HCT116 (cell line): ENCODE data around the gene VPS25. TPM values are rescaled to one million over a fixed set of nuclear protein-coding genes. Genes with fewer than 3 reads are reported as not detected.
A peak's percentile ranks its signal among the peaks of the same experiment; 100 is the strongest.

Experiments used
- ATAC-seq: fragments of 200-7000 bp; cut with Tn5 transposase; 2 replicates; pipeline ENCODE4 v1.9.1; 2020; ENCODE audit warnings: mild to moderate bottlenecking, moderate library complexity
- BruUV-seq: library from RNA; stranded (reverse); fragments of 400-500 nt; replicated peaks from 2 replicates; lab custom pipeline; 2021; lab: Mats Ljungman, UMichigan
- CTCF ChIA-PET: fragments of 300-600 bp; sonication (Branson Sonifier 250); formaldehyde crosslinking; loops from one replicate; lab custom pipeline; 2021; ENCODE audit warnings: antibody characterized with exemption; lab: Charles Lee
- POLR2A ChIA-PET: fragments of 300-600, 350-600 bp; sonication (Branson Sonifier 250); formaldehyde crosslinking; loops from one replicate; lab custom pipeline; 2021; ENCODE audit warnings: antibody characterized with exemption; lab: Charles Lee
- RAD21 ChIA-PET, 2 experiments: fragments of 300-600 bp; sonication (Branson Sonifier 250); formaldehyde crosslinking; loops; one replicate each; lab custom pipeline; 2023; ENCODE audit warnings: low total read pairs in 2 of 2; ENCODE audit not compliant: uncharacterized antibody in 2 of 2, unreplicated experiment in 2 of 2, low non-redundant PET in 1 of 2; lab: Charles Lee
- DNase-seq: peaks from one replicate; pipeline ENCODE4 v3.0.0-alpha.2; 2010; ENCODE audit warnings: low read depth, low spot score
- H2AFZ ChIP-seq: fragments of 200-600 bp; shearing (Covaris generic), sonication (generic); 2 replicates; pipeline ENCODE4 v1.6.1; 2017; ENCODE audit warnings: low read depth, mixed run types, mixed read lengths, antibody characterized with exemption, low read length; ENCODE audit not compliant: poor library complexity, severe bottlenecking
- H3K27ac ChIP-seq: 2 replicates; pipeline ENCODE4 v1.5.1; 2012; ENCODE audit warnings: low read depth, low read length
- H3K27me3 ChIP-seq: fragments of 200-600 bp; sonication (generic); 2 replicates; pipeline ENCODE4 v1.6.1; 2016; ENCODE audit warnings: mixed run types, low read length, mixed read lengths; ENCODE audit not compliant: insufficient read depth
- H3K36me3 ChIP-seq, 2 experiments: fragments of 200-500 bp in 1 of 2; fragments of 200-600 bp in 1 of 2; sonication (Bioruptor generic) in 1 of 2; sonication (generic) in 1 of 2; 2 replicates each; pipeline versions ENCODE4 v1.5.1 to v1.6.1; 2014 to 2016; ENCODE audit warnings: low read length in 2 of 2, inconsistent platforms in 1 of 2, mixed read lengths in 1 of 2, mixed run types in 1 of 2; ENCODE audit not compliant: insufficient read depth in 2 of 2, control insufficient read depth in 1 of 2
- H3K4me1 ChIP-seq, 2 experiments: fragments of 200-600 bp in 1 of 2; sonication (generic) in 1 of 2; 2 replicates each; pipeline versions ENCODE4 v1.5.1 to v1.6.1; 2012 to 2017; ENCODE audit warnings: low read length in 2 of 2, inconsistent platforms in 1 of 2, mild to moderate bottlenecking in 1 of 2, mixed read lengths in 1 of 2, mixed run types in 1 of 2, moderate library complexity in 1 of 2; ENCODE audit not compliant: insufficient read depth in 2 of 2, control insufficient read depth in 1 of 2
- H3K4me2 ChIP-seq: fragments of 200-600 bp; sonication (generic); 2 replicates; pipeline ENCODE4 v1.6.1; 2017; ENCODE audit warnings: mixed run types, low read length, mixed read lengths
- H3K4me3 ChIP-seq, 2 experiments: fragments of 200-600 bp in 1 of 2; sonication (generic) in 1 of 2; replicated peaks in 1 of 2; 2 replicates each; pipeline ENCODE4 v1.5.1; 2011 to 2016; ENCODE audit warnings: low read length in 2 of 2, control low read depth in 1 of 2, low read depth in 1 of 2, mild to moderate bottlenecking in 1 of 2, mixed read lengths in 1 of 2, mixed run types in 1 of 2
- H3K79me2 ChIP-seq: fragments of 200-600 bp; sonication (generic); 2 replicates; pipeline ENCODE4 v1.6.1; 2017; ENCODE audit warnings: mild to moderate bottlenecking, mixed run types, low read length, moderate library complexity, mixed read lengths; ENCODE audit not compliant: insufficient read depth
- H3K9ac ChIP-seq: fragments of 200-600 bp; sonication (generic); 2 replicates; pipeline ENCODE4 v1.6.1; 2016; ENCODE audit warnings: low read length, mixed read lengths
- H3K9me2 ChIP-seq: fragments of 200-600 bp; sonication (generic), shearing (Covaris generic); 2 replicates; pipeline ENCODE4 v1.6.1; 2017; ENCODE audit warnings: mixed run types, mild to moderate bottlenecking, moderate library complexity; ENCODE audit not compliant: insufficient read depth
- H3K9me3 ChIP-seq, 2 experiments: fragments of 200-500 bp in 1 of 2; fragments of 200-600 bp in 1 of 2; sonication (Bioruptor generic) in 1 of 2; sonication (generic) in 1 of 2; 2 replicates each; pipeline ENCODE4 v1.6.1; 2014 to 2017; ENCODE audit warnings: low read length in 2 of 2, mixed read lengths in 2 of 2, inconsistent platforms in 1 of 2, low read depth in 1 of 2, mild to moderate bottlenecking in 1 of 2, mixed run types in 1 of 2, moderate library complexity in 1 of 2; ENCODE audit not compliant: control insufficient read depth in 1 of 2, insufficient read depth in 1 of 2
- H4K20me1 ChIP-seq: fragments of 200-600 bp; sonication (generic), shearing (Covaris generic); 2 replicates; pipeline ENCODE4 v1.6.1; 2017; ENCODE audit warnings: mixed run types, mild to moderate bottlenecking, moderate library complexity; ENCODE audit not compliant: insufficient read depth
- ATF3 ChIP-seq: IDR thresholded peaks from 2 replicates; pipeline ENCODE4 v1.6.1; 2012
- CTCF ChIP-seq, 3 experiments: fragments of 200-600 bp in 1 of 3; sonication (generic) in 1 of 3; IDR thresholded peaks in 2 of 3; conservative IDR thresholded peaks in 1 of 3; 2 replicates each; pipeline ENCODE4 v1.5.1; 2012 to 2017; ENCODE audit warnings: low read depth in 2 of 3, low read length in 2 of 3, antibody characterized with exemption in 1 of 3, borderline replicate concordance in 1 of 3, control low read depth in 1 of 3, mild to moderate bottlenecking in 1 of 3, mixed read lengths in 1 of 3, mixed run types in 1 of 3, moderate library complexity in 1 of 3; ENCODE audit not compliant: insufficient read depth in 1 of 3
- ELF1 ChIP-seq: IDR thresholded peaks from 2 replicates; pipeline ENCODE4 v1.6.1; 2012; ENCODE audit warnings: low read depth, borderline replicate concordance
- POLR2AphosphoS5 ChIP-seq: IDR thresholded peaks from 2 replicates; pipeline ENCODE4 v1.6.1; 2011; ENCODE audit warnings: mild to moderate bottlenecking, low read depth, low read length, moderate library complexity
- RAD21 ChIP-seq: IDR thresholded peaks from 2 replicates; pipeline ENCODE4 v1.6.1; 2012; ENCODE audit warnings: low read depth, mild to moderate bottlenecking
- SRF ChIP-seq: IDR thresholded peaks from 2 replicates; pipeline ENCODE4 v1.6.1; 2012; ENCODE audit warnings: low read depth
- TCF7L2 ChIP-seq: IDR thresholded peaks from 2 replicates; pipeline ENCODE4 v1.7.0; 2011; ENCODE audit warnings: borderline replicate concordance, inconsistent platforms; ENCODE audit not compliant: insufficient read depth, insufficient read length; ENCODE audit errors: extremely low read depth
- intact Hi-C: fragments of 100-400 bp; cut with micrococcal nuclease; formaldehyde crosslinking; loops from 2 replicates; pipeline ENCODE4 v1.10.0; 2022
- total RNA-seq: library from RNA; stranded (reverse); gene quantifications from one replicate; pipeline ENCODE4 v1.2.1, GENCODE V29; 2021; ENCODE audit not compliant: unreplicated experiment

Gene VPS25
- total RNA-seq, 1 experiment from 2014 or later, result 57.0 TPM

GRCh38 chr17:42819939-42820535 lies 46.8 kb downstream of the VPS25 start:
- H3K4me1 ChIP-seq, result peaks cover 2 to 16% of the 10 kb centered on the region in 2 experiments; a peak in 2 of 4 replicates
- H2AFZ ChIP-seq, result no peak overlapping the region
- peaks cover 26% of the 10 kb centered on the region for H3K79me2 ChIP-seq
- no peaks in the 10 kb centered on the region for H3K9me2 ChIP-seq
- no peak overlapping the region for H3K4me2 ChIP-seq
- peak; percentile 27; the same call in 1 of the 2 replicates for TF ChIP-seq RAD21
- no peak for TF ChIP-seq SRF
- TF ChIP-seq TCF7L2, result no peak
- TF ChIP-seq ELF1, result no peak
- peak; percentile 26 to 74 (median 68); a peak in 4 of 6 replicates for TF ChIP-seq CTCF (IDR thresholded peaks at IDR 0.05 in 2 of 3, conservative IDR thresholded peaks at IDR 0.05 in 1 of 3; ENCODE audit: borderline replicate concordance in 1 of 3, insufficient read depth in 1 of 3, low read depth in 2 of 3, low read length in 2 of 3)
- TF ChIP-seq ATF3, result no peak
- no peak for TF ChIP-seq POLR2AphosphoS5
- RAD21 ChIA-PET, result no interaction called here
- ATAC-seq (no peak), DNase-seq (peak; percentile 21)
- no peaks in the 10 kb centered on the region for H4K20me1 ChIP-seq
- H3K36me3 ChIP-seq, result peaks cover 37 to 43% of the 10 kb centered on the region in 2 experiments
- POLR2A ChIA-PET, result no interaction called here
- H3K4me3 ChIP-seq, result no peak overlapping the region
- H3K27me3 ChIP-seq, result no peaks in the 10 kb centered on the region
- BruUV-seq, result no TSS peak
- CTCF ChIA-PET, result no interaction called here
- no peak overlapping the region for H3K27ac ChIP-seq
- H3K9ac ChIP-seq, result no peak overlapping the region
- intact Hi-C loops, result loop anchor here (5.0 kb wide), 1 partner anchor 98 kb away; no protein-coding TSS in a partner anchor
- no peaks in the 10 kb centered on the region for H3K9me3 ChIP-seq
